Astrocyte of the cerebellum (primary cell): Measurements from ENCODE around the gene GLUD1.
"Not testable (repeated sequence)": the region's sequence is repeated elsewhere in the genome, so short reads cannot be mapped to it uniquely, and the experiment has no call there.

ENCODE experiments used
- DNase-seq: peaks from one replicate; pipeline ENCODE4 v3.0.0-alpha.2; 2011; ENCODE audit warnings: low read depth
- H3K4me3 ChIP-seq: 2 replicates; pipeline ENCODE4 v1.5.1; 2011; ENCODE audit warnings: mild to moderate bottlenecking, low read depth, low read length, moderate library complexity
- in situ Hi-C: cut with HindIII; loops from 2 replicates; pipeline ENCODE4 v1.10.0; 2017; ENCODE audit warnings: low sequenced_read_pairs
- TF ChIP-seq, protein P1 (sequence below): IDR thresholded peaks from 2 replicates; pipeline ENCODE4 v1.5.1; 2012; ENCODE audit warnings: low read length, low read depth, moderate library complexity, mild to moderate bottlenecking; ENCODE audit errors: missing control alignments

Gene GLUD1

DNA sequence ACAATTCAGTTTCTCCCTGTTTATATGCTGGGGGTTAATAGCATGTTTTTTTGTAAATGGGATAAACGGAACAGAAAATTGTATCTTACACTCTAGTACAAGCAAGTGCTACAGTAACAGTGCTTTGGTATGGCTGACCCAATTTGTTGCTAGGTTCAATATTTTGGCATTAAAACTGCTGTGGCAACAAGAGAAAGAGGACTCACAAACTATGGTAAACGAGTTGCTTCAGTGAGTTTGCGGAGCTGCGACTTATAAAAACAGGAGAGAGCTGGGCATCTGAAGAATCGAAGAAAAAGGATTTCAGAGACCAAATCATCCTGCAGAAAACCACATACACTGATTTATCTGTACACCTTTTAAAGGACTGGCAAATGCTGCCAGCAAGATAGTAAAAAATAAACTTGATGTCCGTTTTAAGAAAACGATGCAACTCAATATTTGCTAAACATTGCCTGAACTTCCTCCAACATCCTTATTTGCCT is 2.2 kb downstream of the GLUD1 start:
- TF ChIP-seq, protein P1, sequence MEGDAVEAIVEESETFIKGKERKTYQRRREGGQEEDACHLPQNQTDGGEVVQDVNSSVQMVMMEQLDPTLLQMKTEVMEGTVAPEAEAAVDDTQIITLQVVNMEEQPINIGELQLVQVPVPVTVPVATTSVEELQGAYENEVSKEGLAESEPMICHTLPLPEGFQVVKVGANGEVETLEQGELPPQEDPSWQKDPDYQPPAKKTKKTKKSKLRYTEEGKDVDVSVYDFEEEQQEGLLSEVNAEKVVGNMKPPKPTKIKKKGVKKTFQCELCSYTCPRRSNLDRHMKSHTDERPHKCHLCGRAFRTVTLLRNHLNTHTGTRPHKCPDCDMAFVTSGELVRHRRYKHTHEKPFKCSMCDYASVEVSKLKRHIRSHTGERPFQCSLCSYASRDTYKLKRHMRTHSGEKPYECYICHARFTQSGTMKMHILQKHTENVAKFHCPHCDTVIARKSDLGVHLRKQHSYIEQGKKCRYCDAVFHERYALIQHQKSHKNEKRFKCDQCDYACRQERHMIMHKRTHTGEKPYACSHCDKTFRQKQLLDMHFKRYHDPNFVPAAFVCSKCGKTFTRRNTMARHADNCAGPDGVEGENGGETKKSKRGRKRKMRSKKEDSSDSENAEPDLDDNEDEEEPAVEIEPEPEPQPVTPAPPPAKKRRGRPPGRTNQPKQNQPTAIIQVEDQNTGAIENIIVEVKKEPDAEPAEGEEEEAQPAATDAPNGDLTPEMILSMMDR = no peak
- in situ Hi-C loops = no loop called here
- peak overlapping the region; percentile 74 for H3K4me3 ChIP-seq
- peak; percentile 41 for DNase-seq

DNA sequence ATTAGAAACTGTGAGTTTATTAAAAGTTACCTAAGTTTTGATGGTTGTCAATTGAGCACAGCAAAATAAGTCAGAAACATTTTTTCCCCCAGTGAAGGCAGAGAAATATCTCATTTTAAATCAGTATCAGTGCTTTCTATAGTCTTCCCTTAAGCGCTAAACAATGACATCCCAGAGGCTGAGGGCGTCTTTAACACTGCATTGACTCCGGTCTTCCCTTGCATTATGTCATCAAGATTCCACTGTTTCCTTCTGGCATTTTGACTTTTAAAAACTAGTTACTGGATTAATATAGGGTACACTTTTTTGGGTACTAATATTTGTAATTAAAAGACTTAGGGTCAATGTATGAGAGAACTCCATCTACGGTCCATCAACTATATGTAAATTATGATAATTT is 3.9 kb downstream of the GLUD1 start:
- DNase-seq = no peak
- no peak overlapping the region for H3K4me3 ChIP-seq
- in situ Hi-C loops = no loop called here
- TF ChIP-seq, protein P1 = no peak

DNA sequence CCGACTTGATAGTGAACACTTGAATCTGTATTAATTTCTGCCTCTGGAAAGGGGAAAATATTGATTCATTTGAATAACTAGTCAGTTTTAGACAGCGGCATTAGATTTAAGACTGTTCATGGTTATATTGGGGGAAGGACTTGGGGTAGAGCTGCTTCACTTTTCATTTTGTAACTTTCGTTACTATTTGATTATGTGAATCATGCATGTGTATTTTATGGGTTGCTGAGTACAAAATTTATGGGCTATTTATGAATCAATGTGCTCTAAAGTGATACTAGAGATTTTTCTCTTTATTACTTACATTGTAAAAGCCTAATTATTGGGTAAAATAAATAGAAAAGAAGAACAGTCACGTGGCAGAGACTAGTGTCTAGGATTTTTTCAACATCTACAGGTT is 4.9 kb downstream of the GLUD1 start:
- in situ Hi-C loops = no loop called here
- TF ChIP-seq, protein P1 = no peak
- DNase-seq = no peak
- H3K4me3 ChIP-seq = no peak overlapping the region

DNA sequence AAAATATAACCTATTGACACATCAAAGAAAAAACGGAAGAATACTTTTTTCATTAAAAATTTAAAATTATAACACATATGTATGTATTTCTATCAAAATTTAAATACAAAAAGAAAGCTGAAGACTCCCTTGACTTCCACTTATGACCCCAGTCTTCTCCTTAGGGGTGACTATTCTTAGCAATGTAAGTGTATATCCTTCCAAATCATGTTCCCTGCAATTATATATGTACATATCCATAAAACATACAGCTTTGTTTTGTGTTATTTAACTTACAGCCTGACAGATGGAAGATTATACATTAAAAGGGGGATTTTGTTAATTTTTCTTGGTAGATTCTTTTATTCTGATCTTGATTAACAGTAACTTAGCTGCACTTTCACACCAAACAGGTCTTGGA is 9.1 kb downstream of the GLUD1 start:
- H3K4me3 ChIP-seq = no peak overlapping the region
- in situ Hi-C loops = no loop called here
- no peak for DNase-seq
- TF ChIP-seq, protein P1 = no peak

DNA sequence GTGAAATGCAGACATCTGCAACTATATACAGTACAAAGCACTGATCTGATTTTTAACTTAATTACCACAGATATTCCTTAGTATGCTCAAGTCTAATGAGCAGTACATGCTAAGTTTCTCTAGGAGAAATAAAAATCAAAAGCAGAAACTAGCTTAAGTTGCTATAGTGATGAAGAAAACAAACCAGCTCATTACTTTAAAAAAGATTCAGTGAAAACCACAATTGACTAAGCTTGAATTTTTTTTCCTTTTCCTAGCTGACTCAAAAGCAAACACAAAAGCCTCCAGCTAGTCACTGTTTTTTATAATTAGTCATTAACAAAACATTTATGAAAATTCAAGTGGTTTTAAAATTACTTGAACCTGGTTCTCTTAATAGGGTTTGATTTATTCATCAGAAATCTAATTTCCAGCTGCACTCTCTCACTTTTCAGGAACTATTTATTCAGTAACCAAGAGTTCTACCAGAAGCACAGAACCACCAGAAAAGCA is 10.3 kb downstream of the GLUD1 start:
- in situ Hi-C loops, H3K4me3 ChIP-seq: not testable (repeated sequence)
- DNase-seq = peak; percentile 67

DNA sequence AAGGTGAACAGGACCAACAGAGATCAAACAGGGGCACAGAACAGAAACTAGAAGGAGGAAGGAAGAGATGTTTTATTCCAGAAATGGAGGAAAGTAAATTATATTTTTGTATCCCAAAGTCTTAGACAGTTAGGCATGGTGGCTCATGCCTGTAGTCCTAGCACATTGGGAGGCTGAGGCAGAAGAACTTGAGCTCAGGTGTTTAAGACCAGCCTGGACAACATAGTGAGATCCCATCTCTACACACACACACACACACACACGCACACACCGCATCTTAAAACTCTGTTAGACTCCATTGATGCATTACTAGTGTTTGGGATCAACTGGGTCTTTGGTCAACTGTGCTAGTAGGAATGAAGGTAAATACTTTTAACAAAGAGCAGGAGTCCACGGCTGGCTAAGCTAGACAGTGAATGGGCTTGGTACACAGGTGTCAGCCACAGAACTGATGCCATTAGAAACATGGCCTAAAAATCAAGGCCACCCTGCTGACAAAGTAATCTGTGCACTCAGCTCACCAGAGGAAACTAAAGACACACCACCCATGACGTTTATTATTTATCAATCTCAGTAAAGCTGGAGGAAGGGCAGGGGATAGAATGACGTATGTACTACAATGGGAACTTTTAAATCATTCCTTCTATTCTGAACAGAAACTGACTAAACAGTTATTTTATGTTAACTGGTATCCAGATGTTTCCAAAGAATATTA is 10.9 kb downstream of the GLUD1 start:
- in situ Hi-C loops, H3K4me3 ChIP-seq: not testable (repeated sequence)
- DNase-seq = peak; percentile 56

DNA sequence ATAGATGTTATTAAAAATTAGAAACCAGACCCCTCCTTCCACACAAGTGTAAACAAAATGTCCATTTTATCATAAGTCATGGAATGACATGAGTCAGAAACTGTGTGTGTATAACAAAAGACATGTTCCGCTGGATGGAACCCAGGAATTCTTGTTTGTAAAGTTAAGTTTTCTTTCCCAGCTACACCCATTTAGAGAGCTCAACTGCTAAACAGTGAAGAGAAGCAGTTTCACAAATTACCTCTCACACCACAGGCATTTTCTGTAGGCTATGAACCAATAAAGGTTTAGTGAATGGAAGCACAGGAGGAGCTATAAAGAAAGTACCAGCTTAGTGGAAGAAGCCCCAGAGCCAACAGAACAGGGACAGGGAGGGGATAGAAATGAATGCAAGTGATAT is 12.4 kb downstream of the GLUD1 start:
- DNase-seq = peak; percentile 70
- in situ Hi-C loops, H3K4me3 ChIP-seq: not testable (repeated sequence)

DNA sequence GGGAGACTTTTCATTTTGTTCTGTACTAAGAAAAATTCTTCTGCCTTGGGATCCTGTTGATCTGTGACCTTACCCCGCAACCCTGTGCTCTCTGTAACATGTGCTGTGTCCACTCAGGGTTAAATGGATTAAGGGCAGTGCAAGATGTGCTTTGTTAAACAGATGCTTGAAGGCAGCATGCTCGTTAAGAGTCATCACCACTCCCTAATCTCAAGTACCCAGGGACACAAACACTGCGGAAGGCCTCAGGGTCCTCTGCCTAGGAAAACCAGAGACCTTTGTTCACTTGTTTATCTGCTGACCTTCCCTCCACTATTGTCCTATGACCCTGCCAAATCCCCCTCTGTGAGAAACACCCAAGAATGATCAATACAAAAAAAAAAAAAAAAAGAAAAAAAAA is 13.1 kb downstream of the GLUD1 start:
- in situ Hi-C loops, H3K4me3 ChIP-seq, DNase-seq: not testable (repeated sequence)

DNA sequence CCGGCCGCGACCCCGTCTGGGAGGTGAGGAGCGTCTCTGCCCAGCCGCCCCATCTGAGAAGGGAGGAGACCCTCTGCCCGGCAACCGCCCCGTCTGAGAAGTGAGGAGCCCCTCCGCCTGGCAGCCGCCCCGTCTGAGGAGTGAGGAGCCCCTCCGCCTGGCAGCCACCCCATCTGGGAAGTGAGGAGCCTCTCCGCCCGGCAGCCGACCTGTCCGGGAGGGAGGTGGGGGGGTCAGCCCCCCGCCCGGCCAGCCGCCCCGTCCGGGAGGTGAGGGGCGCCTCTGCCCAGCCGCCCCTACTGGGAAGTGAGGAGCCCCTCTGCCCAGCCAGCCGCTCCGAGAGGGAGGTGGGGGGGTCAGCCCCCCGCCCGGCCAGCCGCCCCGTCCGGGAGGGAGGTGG is 14.0 kb downstream of the GLUD1 start:
- H3K4me3 ChIP-seq, DNase-seq, in situ Hi-C loops: not testable (repeated sequence)
